ENCODE results near the gene PUM1. TPM values are rescaled to one million over a fixed set of nuclear protein-coding genes. Genes with fewer than 3 reads are reported as not detected.

The PUM1 gene
- total and polyA plus RNA-seq, 10 of the 15 experiments (the other 5 are each of a cell fraction or from before 2014, with no cell fraction given), result 21.4 to 75.3 (median 42.4) TPM

DNA sequence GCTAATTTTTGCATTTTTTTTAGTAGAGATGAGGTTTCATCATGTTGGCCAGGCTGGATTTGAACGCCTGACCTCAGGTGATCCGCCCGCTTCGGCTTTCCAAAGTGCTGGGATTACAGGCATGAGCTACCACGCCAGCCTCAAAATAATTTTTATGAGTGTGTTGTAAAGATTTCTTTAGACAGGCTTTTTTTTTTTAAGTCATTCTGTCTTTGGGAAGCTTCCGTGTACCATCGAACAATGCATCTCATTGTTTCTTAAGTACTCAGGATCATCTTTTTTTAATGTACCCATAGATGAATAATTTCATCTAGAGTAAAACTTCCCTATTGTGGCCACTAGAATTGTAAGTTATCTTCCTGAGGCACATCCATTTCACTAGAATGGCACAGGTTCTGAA is 137.3 kb downstream of the PUM1 start:
- no peak overlapping the region for H2AFZ ChIP-seq (ENCODE audit: control insufficient read depth, low read depth, low read length)
- POLR2A ChIA-PET, result interaction anchor here (1.2 kb wide), 1 partner anchor 130 kb away, joined by 3 read pairs; no protein-coding TSS in a partner anchor
- H3K9ac ChIP-seq (ENCODE audit: control insufficient read depth, insufficient read depth, low read length), result no peak overlapping the region
- in situ Hi-C loops (cut with MboI), result no loop called here
- CTCF ChIA-PET, result interaction anchor here (0.6 to 12.7 kb wide), 16 partner anchors 9 to 1935 kb away, joined by 3 to 119 read pairs (median 4); no protein-coding TSS in a partner anchor
- intact Hi-C loops (cut with micrococcal nuclease; ENCODE audit: unreplicated experiment), result loop anchor here (2.0 to 5.0 kb wide), 3 partner anchors 126 to 209 kb away; no protein-coding TSS in a partner anchor
- 90% methylated on average over 7 of the region's 7 CpGs for WGBS (ENCODE audit: insufficient coverage, insufficient replicate concordance, low lambda C conversion rate, missing lambda C conversion rate)
- no peak overlapping the region for H3K27ac ChIP-seq (ENCODE audit: control insufficient read depth, insufficient read depth)
- no peak overlapping the region for H3K4me2 ChIP-seq (ENCODE audit: control insufficient read depth, insufficient read depth)
- RAD21 ChIA-PET (ENCODE audit: unreplicated experiment), result interaction anchor here (0.9 to 1.8 kb wide), 10 partner anchors 14 to 209 kb away, joined by 3 to 19 read pairs (median 5); no protein-coding TSS in a partner anchor
- FAIRE-seq (no peak), DNase-seq (ENCODE audit: low read depth, low spot score) (no peak), ATAC-seq (no peak)
- H3K4me1 ChIP-seq (ENCODE audit: control insufficient read depth, insufficient read depth, low read length), result no peaks in the 10 kb centered on the region
- H3K36me3 ChIP-seq (ENCODE audit: control insufficient read depth in 2 of 2, insufficient read depth in 2 of 2, low read length in 1 of 2), result peaks cover 3 to 4% of the 10 kb centered on the region in 2 experiments; a peak in 3 of 4 replicates
- no peaks in the 10 kb centered on the region for H4K20me1 ChIP-seq (ENCODE audit: control insufficient read depth, insufficient read depth)
- no peaks in the 10 kb centered on the region for H3K79me2 ChIP-seq (ENCODE audit: control insufficient read depth, insufficient read depth, low read length)
- H3K4me3 ChIP-seq, result no peak overlapping the region
- no TSS peak for BruUV-seq (replicated peaks)
- SMC1A ChIA-PET (ENCODE audit: uncharacterized antibody, unreplicated experiment), result interaction anchor here (1.0 to 6.4 kb wide), 9 partner anchors 9 to 210 kb away, joined by 3 to 49 read pairs (median 7); no protein-coding TSS in a partner anchor
- no peak for TF ChIP-seq HDAC2 (IDR thresholded peaks at IDR 0.05)
- no peak for TF ChIP-seq ZBTB4 (CRISPR knock-in tag; IDR thresholded peaks at IDR 0.05)
- no peak for TF ChIP-seq TCF12 (IDR thresholded peaks at IDR 0.05; ENCODE audit: low read depth, low read length)
- TF ChIP-seq NFYA (IDR thresholded peaks at IDR 0.05; ENCODE audit: borderline replicate concordance, low read depth, low read length), result no peak
- no peak for TF ChIP-seq HCFC1 (IDR thresholded peaks at IDR 0.05; ENCODE audit: low read length)
- TF ChIP-seq E4F1 (IDR thresholded peaks at IDR 0.05; ENCODE audit: borderline replicate concordance, partially characterized antibody), result no peak
- no peak for TF ChIP-seq CHD4 (IDR thresholded peaks at IDR 0.05)
- TF ChIP-seq EED (IDR thresholded peaks at IDR 0.05; ENCODE audit: low read depth), result no peak
- no peak for TF ChIP-seq BCL11A (IDR thresholded peaks at IDR 0.05; ENCODE audit: low read depth, low read length)
- no peak for TF ChIP-seq RBBP5 (conservative IDR thresholded peaks at IDR 0.05)
- H3K27me3 ChIP-seq (replicated peaks in 1 of 2; ENCODE audit: control insufficient read depth in 2 of 2, insufficient read depth in 2 of 2, low read length in 1 of 2), result no peaks in the 10 kb centered on the region
- no peaks in the 10 kb centered on the region for H3K9me3 ChIP-seq (replicated peaks; ENCODE audit: control insufficient read depth, insufficient read depth, low read length)

All from GM12878 (cell line).